HepG2 (cell line): ENCODE measurements around the gene DDAH1. TPM values are rescaled to one million over a fixed set of nuclear protein-coding genes. Genes with fewer than 3 reads are reported as not detected.

Experiments used
- HNRNPH1 ChIP-seq: fragments of 200-400 bp; formaldehyde crosslinking; optimal IDR thresholded peaks from 2 replicates; pipeline ENCODE3; 2017; ENCODE audit warnings: mild to moderate bottlenecking, low read depth, low read length
- IKZF4 ChIP-seq: sonication (generic); formaldehyde crosslinking; IDR thresholded peaks from 2 replicates; pipeline ENCODE4 v1.5.1; 2020; ENCODE audit warnings: borderline replicate concordance, mild to moderate bottlenecking, low read depth, missing genetic modification reagents; ENCODE audit errors: not compliant biosample characterization
- IRX3 ChIP-seq: sonication (generic); formaldehyde crosslinking; IDR thresholded peaks from 2 replicates; pipeline ENCODE4 v1.8.1; 2023; ENCODE audit warnings: mild to moderate bottlenecking, low read depth, missing genetic modification reagents, borderline replicate concordance
- KAT7 ChIP-seq: IDR thresholded peaks from 2 replicates; pipeline ENCODE4 v1.6.1; 2018; ENCODE audit warnings: borderline replicate concordance, missing compliant biosample characterization
- MAFK ChIP-seq, 2 experiments: IDR thresholded peaks in 1 of 2; conservative IDR thresholded peaks in 1 of 2; 2 replicates each; pipeline ENCODE4 v1.6.1; 2011; ENCODE audit warnings: improper control_type of control experiment in 2 of 2, low read length in 2 of 2
- MEF2D ChIP-seq: sonication (generic); formaldehyde crosslinking; IDR thresholded peaks from 2 replicates; pipeline ENCODE4 v1.5.1; 2020; ENCODE audit warnings: mild to moderate bottlenecking, missing genetic modification reagents
- PAX8 ChIP-seq: sonication (generic); formaldehyde crosslinking; IDR thresholded peaks from 2 replicates; pipeline ENCODE4 v1.8.0; 2022; ENCODE audit warnings: mild to moderate bottlenecking, missing genetic modification reagents, borderline replicate concordance
- REXO4 ChIP-seq: sonication (generic); formaldehyde crosslinking; IDR thresholded peaks from 2 replicates; pipeline ENCODE4 v1.8.0; 2022; ENCODE audit warnings: missing genetic modification reagents, mild to moderate bottlenecking, borderline replicate concordance
- SMAD1 ChIP-seq: sonication (generic); formaldehyde crosslinking; IDR thresholded peaks from 2 replicates; pipeline ENCODE4 v1.4.0; 2020; ENCODE audit warnings: missing genetic modification reagents, low read depth, mild to moderate bottlenecking, borderline replicate concordance
- TBX2 ChIP-seq: sonication (generic); formaldehyde crosslinking; IDR thresholded peaks from 2 replicates; pipeline ENCODE4 v1.5.0; 2020; ENCODE audit warnings: missing genetic modification reagents, mild to moderate bottlenecking, borderline replicate concordance
- ZMYM2 ChIP-seq: sonication (generic); formaldehyde crosslinking; IDR thresholded peaks from 2 replicates; pipeline ENCODE4 v1.8.0; 2022; ENCODE audit warnings: mild to moderate bottlenecking, missing genetic modification reagents
- ZNF484 ChIP-seq: sonication (generic); formaldehyde crosslinking; IDR thresholded peaks from 2 replicates; pipeline ENCODE4 v1.5.1; 2020; ENCODE audit warnings: mild to moderate bottlenecking, low read depth, missing genetic modification reagents, borderline replicate concordance
- ZNF558 ChIP-seq: sonication (generic); formaldehyde crosslinking; IDR thresholded peaks from 2 replicates; pipeline ENCODE4 v1.9.0; 2022; ENCODE audit warnings: mild to moderate bottlenecking, missing genetic modification reagents, borderline replicate concordance
- ZNF7 ChIP-seq: IDR thresholded peaks from 2 replicates; pipeline ENCODE4 v1.6.1; 2016; ENCODE audit warnings: missing biosample characterization, missing genetic modification reagents
- ZNF777 ChIP-seq: sonication (generic); formaldehyde crosslinking; IDR thresholded peaks from 2 replicates; pipeline ENCODE4 v1.4.0; 2020; ENCODE audit warnings: missing genetic modification reagents
- ZSCAN22 ChIP-seq: sonication (generic); formaldehyde crosslinking; IDR thresholded peaks from 2 replicates; pipeline ENCODE4 v1.4.0; 2020; ENCODE audit warnings: mild to moderate bottlenecking, missing genetic modification reagents
- polyA plus RNA-seq, 8 experiments: library from polyadenylated mRNA; depleted of rRNA in 3 of 8; stranded (reverse) in 7 of 8; unstranded in 1 of 8; fragments of >200 nt; fragmentation: Illumina TruSeq in 4 of 8; extraction: Trizol in 4 of 8; gene quantifications; 2 replicates each; pipeline versions ENCODE4 v1.2.1 to v1.2.3, GENCODE V29; 2011 to 2016; ENCODE audit warnings: low read depth in 4 of 8, missing spikeins in 1 of 8, mixed read lengths in 1 of 8; ENCODE audit not compliant: insufficient read depth in 1 of 8
- total RNA-seq, 5 experiments: library from RNA; depleted of rRNA; stranded (reverse); fragments of >200 nt; fragmentation: Illumina TruSeq; extraction: Trizol; gene quantifications; 2 replicates each; pipeline ENCODE4 v1.2.3, GENCODE V29; 2016; ENCODE audit warnings: low read depth in 1 of 5
- TF ChIP-seq, protein P1 (sequence below): sonication (generic); formaldehyde crosslinking; IDR thresholded peaks from 2 replicates; pipeline ENCODE4; 2020; ENCODE audit warnings: missing genetic modification reagents, mild to moderate bottlenecking, borderline replicate concordance
- TF ChIP-seq, protein P2 (sequence below): IDR thresholded peaks from 2 replicates; pipeline ENCODE4 v1.6.1; 2016; ENCODE audit warnings: missing genetic modification reagents, missing compliant biosample characterization
- TF ChIP-seq, protein P3 (sequence below): sonication (generic); formaldehyde crosslinking; IDR thresholded peaks from 2 replicates; pipeline ENCODE4 v1.5.0; 2020; ENCODE audit warnings: missing genetic modification reagents
- TF ChIP-seq, protein P4 (sequence below): sonication (generic); formaldehyde crosslinking; IDR thresholded peaks from 2 replicates; pipeline ENCODE4 v1.9.0; 2021; ENCODE audit warnings: missing genetic modification reagents, borderline replicate concordance

The DDAH1 gene
- total and polyA plus RNA-seq, 2 of the 13 experiments (the other 11 are each of a cell fraction or from before 2014, with no cell fraction given): 39.7 to 64.4 TPM

DNA sequence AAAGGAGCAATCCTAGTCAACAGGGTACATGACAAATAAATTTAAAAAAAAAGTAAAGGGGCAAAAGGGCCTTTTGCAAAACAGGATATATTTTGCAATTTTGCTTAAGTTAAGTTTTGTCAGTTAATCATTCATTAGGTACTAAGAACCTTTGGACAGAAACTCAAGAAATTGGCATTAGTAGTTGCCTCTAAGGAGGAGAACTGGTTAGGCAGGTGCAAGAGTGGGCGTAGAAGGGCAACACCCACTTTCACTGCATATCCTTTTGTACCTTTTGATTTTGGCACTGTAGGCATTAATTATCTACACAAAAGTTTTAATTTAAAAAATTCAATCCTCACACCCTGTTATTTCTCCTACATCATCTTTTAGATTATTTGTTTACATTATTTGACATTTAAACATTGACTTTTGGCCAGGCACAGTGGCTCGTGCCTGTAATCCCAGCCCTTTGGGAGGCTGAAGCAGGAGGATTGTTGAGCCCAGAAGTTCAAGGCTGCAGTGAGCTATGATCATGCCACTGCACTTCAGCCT lies 4.3 kb downstream of the DDAH1 start (continued):
- TF ChIP-seq REXO4 (CRISPR knock-in tag): no peak
- peak; percentile 99 for TF ChIP-seq ZNF7
- TF ChIP-seq, protein P1, sequence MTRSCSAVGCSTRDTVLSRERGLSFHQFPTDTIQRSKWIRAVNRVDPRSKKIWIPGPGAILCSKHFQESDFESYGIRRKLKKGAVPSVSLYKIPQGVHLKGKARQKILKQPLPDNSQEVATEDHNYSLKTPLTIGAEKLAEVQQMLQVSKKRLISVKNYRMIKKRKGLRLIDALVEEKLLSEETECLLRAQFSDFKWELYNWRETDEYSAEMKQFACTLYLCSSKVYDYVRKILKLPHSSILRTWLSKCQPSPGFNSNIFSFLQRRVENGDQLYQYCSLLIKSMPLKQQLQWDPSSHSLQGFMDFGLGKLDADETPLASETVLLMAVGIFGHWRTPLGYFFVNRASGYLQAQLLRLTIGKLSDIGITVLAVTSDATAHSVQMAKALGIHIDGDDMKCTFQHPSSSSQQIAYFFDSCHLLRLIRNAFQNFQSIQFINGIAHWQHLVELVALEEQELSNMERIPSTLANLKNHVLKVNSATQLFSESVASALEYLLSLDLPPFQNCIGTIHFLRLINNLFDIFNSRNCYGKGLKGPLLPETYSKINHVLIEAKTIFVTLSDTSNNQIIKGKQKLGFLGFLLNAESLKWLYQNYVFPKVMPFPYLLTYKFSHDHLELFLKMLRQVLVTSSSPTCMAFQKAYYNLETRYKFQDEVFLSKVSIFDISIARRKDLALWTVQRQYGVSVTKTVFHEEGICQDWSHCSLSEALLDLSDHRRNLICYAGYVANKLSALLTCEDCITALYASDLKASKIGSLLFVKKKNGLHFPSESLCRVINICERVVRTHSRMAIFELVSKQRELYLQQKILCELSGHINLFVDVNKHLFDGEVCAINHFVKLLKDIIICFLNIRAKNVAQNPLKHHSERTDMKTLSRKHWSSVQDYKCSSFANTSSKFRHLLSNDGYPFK: no peak
- TF ChIP-seq, protein P2, sequence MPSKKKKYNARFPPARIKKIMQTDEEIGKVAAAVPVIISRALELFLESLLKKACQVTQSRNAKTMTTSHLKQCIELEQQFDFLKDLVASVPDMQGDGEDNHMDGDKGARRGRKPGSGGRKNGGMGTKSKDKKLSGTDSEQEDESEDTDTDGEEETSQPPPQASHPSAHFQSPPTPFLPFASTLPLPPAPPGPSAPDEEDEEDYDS (CRISPR knock-in tag): peak; percentile 14; the same call in 1 of the 2 replicates
- peak; percentile 58; the same call in 1 of the 2 replicates for TF ChIP-seq TBX2 (CRISPR knock-in tag)
- no peak for TF ChIP-seq ZNF777 (CRISPR knock-in tag)
- no peak for TF ChIP-seq MAFK (conservative IDR thresholded peaks at IDR 0.05 in 1 of 2, IDR thresholded peaks at IDR 0.05 in 1 of 2; ENCODE audit: low read length in 2 of 2)
- no peak for TF ChIP-seq PAX8 (CRISPR knock-in tag)
- no peak for TF ChIP-seq IKZF4 (CRISPR knock-in tag)
- TF ChIP-seq IRX3 (CRISPR knock-in tag): no peak
- TF ChIP-seq ZSCAN22 (CRISPR knock-in tag): no peak
- TF ChIP-seq KAT7: 0 out of 2 replicates have a peak, but pooled peaks have one; percentile 24
- no peak for TF ChIP-seq MEF2D (CRISPR knock-in tag)
- TF ChIP-seq, protein P3, sequence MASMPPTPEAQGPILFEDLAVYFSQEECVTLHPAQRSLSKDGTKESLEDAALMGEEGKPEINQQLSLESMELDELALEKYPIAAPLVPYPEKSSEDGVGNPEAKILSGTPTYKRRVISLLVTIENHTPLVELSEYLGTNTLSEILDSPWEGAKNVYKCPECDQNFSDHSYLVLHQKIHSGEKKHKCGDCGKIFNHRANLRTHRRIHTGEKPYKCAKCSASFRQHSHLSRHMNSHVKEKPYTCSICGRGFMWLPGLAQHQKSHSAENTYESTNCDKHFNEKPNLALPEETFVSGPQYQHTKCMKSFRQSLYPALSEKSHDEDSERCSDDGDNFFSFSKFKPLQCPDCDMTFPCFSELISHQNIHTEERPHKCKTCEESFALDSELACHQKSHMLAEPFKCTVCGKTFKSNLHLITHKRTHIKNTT (CRISPR knock-in tag): no peak
- TF ChIP-seq, protein P4, sequence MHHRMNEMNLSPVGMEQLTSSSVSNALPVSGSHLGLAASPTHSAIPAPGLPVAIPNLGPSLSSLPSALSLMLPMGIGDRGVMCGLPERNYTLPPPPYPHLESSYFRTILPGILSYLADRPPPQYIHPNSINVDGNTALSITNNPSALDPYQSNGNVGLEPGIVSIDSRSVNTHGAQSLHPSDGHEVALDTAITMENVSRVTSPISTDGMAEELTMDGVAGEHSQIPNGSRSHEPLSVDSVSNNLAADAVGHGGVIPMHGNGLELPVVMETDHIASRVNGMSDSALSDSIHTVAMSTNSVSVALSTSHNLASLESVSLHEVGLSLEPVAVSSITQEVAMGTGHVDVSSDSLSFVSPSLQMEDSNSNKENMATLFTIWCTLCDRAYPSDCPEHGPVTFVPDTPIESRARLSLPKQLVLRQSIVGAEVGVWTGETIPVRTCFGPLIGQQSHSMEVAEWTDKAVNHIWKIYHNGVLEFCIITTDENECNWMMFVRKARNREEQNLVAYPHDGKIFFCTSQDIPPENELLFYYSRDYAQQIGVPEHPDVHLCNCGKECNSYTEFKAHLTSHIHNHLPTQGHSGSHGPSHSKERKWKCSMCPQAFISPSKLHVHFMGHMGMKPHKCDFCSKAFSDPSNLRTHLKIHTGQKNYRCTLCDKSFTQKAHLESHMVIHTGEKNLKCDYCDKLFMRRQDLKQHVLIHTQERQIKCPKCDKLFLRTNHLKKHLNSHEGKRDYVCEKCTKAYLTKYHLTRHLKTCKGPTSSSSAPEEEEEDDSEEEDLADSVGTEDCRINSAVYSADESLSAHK (CRISPR knock-in tag): no peak
- TF ChIP-seq ZMYM2 (CRISPR knock-in tag): peak; percentile 85
- TF ChIP-seq ZNF558 (CRISPR knock-in tag): no peak
- no peak for TF ChIP-seq ZNF484 (CRISPR knock-in tag)
- TF ChIP-seq SMAD1 (CRISPR knock-in tag): no peak
- no peak for TF ChIP-seq HNRNPH1
